GM21423 (cell line): Measurements from ENCODE around the gene OLFML2B.

Source experiments
- ATAC-seq: cut with Tn5 transposase; IDR thresholded peaks from one replicate; pipeline ENCODE4 v1.9.1; 2021; ENCODE audit warnings: mild to moderate bottlenecking, moderate library complexity; ENCODE audit not compliant: unreplicated experiment

The OLFML2B gene

DNA sequence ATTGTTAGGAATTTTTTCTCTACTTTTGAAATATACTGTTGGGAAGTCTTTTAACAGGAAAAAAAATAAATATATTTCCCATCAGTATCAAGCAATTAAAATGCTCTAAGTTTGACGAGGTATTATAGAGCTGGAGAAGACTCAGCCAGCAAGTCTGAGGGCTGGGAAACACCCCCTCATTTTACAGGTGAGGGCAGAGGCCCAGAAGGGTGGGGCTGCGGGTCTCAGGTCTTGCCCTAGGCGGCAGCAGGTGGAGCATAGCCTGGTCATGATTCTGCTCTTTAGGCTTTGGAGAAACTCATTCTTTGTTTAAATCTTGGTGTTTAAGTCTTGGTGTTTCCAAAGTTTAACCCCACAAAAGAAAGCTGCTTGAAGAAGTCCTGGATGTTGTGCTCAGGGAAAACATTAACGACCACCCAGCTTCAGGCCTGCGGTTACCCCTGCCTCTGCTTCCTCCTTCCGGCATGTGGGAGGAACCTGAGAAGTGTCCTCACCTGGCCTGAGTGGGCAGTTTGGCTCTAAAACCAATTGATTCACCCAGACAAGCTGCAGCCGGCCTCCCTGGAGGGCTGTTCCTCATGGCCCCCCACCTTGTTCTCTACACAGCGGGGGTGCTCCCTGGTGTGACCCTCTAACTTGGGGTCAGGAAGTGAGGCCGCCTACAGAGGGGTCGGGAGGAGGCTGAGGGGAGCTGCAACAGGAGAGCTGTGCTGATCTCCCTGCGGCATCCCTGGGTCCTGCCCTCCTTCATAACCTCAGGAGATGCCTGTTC, 41.7 kb downstream of the OLFML2B start:
- no peak for ATAC-seq

DNA sequence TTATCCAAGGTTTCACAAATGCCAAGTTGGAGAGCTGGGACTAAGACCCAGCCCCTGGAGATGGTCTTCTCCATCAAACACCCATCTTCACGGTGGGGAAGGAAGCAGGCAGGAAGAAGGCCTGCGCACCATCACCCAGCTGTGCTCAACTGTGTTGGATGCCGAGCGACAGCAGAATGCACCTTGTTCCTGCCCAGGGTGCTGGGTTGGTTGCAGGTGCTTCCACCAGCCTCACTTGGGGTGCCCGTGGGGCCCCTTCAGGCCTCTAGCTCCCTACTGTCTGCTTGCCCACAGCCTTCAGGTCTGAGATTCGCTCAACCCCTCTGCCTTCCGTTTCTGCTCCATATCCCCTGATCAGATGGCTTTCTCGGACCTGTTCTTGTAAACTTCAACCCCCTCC, 42.5 kb downstream of the OLFML2B start:
- ATAC-seq, result no peak

DNA sequence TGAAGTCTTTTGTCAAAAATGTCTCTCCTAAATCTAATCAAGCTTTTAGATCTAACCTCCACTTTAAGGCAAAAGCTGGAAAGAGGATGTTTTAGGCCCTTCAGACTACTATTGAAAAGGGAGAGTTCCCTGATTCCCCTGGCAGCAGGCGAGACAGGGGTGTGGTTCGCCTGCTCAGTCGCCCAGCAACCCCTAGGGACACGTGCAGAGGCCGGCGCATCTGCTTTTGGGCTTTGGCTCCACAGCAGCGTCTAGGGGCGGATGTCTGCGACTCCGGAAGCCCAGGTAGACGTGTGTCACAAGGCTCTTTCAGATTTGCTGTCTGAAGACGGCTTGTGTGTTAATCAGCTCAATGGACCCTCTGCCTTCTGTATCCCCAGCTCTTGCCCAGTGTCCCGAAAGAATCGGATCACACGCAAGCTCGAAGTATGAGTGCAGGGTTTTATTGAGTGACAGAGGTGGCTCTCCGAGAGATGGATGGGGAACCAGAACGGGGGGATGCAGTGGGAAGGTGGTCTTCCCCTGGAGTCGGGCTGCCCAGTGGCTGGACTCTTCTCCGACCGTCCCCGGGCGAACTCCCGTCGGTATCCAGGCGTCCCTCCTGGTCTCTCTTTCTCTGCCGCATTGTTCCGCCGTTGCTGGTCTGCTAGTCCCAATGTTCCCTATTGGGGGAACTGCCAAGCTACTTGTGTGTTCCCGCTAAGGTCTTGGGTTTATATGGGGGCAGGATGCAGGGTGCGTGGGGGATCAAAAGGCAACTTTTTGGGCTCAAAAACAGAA, 45.5 kb downstream of the OLFML2B start:
- ATAC-seq, result no peak

DNA sequence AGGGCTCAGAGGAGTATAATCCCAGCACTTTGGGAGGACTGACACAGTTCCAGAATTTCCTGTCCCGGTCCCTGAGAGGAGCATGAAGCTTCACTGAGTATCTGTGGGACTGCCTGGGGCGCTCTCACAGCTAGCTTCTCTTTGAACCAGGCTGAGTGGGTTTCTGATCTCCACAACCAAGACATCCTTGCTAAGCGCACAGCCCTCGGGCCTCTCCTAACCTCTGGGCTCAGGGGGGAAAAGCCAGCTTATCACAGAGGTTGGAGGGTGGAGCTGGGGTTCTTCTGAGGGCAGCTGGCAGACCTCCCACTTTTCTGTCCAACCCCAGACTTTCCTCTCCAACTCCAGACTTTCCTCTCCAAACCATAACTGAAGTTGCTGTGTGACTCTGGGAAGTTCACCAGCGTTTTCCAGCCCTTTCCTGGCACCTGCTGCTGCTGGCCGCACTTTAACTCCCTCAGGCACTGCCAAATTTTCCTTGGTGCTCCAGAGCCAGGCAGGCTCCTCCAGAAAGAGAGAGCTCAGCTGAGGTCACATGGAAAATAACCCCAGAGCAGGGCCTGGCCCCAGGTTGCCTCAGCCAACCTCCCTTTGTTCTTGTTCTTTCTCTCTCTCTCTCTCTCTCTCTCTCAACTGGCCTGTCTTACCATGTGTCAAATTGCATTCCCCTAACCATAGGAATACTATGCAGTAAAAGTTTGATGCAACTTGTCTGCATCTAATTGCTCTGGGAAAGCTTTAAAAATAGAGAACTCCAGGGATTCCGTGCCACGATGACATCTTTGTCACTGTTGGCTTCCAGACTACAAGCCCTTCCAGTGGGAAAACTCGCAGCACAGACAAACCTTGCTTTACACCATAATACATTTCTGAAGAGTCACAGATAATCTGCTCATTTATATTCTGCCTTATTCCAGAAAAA, 49.5 kb downstream of the OLFML2B start:
- no peak for ATAC-seq

DNA sequence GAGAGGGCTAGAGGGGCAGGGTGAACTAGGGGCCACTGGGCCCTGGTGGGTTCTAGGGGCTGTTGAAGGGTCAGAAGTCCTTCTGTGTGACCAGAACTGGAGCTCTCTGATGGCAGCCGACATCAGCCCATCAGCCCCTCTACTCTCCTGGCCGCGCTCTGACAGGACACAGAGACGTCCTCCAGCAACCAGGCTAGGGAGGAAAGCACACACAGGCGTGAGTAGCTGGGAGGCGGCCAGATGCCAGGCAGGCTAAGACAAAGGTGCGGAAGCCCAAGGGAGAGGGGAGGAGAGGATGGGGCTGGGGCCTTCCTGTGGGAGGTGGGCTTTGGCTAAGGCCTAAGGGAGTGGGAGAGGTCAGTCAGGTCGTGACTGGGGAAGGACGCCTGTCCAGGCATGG, 50.8 kb downstream of the OLFML2B start:
- ATAC-seq, result no peak

DNA sequence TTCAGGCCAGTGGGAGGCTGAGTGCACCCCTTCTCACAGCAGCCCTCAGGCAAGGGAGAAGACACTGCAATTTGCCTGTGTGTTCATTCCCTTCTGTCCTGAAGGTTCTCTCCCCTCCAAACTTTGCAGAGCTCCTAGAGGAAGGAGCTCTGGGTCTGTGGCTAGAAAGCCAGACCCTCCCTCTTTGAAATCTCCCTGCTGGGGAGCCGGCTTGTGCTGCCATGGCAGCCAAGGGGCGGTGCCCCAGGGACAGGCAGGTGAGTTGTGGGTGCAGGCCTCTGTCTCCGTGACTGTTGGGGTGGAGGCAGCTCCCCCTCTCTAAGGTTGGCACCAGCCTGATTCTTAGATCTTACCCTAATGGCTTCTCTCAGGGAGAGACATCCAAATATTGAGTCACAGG, 53.0 kb downstream of the OLFML2B start:
- ATAC-seq, result no peak

DNA sequence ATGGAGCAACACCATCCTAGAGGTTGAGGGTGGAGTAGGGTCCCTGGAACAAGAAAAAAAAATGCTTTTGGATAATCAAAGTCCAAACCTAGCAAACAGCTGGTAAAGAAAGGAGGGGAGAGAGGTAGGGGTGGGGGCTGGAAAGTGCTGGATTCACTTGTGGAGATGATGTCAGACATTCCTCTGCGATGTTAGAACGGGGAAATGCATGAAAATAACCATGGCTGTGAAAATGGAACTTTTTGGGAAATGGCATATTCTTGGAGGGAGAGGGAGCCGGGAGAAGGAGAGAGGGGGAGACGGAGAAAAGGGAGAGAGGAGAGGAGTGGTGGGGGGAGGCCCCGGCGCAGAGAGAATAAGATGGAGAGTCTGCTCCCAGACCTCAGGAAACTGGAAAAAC, 53.6 kb downstream of the OLFML2B start:
- no peak for ATAC-seq

DNA sequence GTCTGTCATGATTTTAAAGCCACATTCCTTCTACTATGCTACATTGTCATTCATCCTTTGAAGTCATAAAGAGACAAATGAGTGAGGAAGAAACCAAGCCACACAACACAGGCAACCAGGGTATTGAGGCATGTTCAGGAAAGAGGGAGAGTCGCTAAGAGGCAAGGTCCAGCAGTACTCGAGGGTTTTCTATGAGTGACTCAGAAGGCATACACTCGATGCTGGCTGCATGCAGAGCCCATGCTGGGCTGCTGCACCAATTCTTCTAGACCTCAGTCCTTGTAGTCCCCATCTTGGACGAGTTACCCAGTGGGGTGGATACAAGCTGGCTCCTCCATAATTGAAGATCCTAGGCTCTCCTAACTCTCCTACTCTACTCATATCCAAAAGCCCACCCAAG, 57.6 kb downstream of the OLFML2B start:
- ATAC-seq, result no peak

DNA sequence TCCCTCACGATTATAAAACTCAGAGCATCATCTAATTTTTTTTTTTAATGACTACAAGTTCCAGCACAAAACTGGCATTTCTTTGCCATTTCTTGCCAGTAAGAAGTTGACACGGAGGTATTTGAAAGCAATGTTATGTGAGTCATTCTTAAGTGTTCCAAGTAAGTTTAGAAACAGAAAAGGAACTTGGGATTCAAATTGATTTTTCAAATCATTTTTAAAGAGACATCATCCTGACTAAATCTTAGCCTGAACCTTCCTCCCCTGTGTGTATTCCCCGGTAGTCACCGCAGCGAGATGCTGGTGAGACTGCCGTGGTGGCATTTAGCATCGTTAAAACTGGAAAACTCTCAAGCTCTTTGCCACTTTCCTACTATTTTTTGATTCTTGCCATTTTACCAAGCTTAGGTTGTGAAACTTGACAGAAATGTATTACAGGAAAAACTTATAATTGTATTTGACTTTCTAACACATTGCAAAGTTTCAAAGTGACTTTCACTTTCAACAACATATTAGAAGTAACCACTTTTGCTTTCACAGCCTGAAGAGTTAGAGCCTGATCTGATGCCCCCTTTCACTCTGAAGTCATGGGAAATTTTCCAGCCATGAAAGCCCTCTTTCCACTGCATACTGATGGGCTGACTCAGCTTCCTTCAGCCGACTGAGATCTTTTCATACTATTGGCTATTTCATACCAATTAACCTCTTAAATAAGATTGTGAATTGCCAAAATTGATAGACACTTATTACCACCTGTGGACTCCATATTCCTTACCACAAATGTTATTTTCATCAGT, 61.4 kb downstream of the OLFML2B start:
- ATAC-seq, result peak; percentile 92

DNA sequence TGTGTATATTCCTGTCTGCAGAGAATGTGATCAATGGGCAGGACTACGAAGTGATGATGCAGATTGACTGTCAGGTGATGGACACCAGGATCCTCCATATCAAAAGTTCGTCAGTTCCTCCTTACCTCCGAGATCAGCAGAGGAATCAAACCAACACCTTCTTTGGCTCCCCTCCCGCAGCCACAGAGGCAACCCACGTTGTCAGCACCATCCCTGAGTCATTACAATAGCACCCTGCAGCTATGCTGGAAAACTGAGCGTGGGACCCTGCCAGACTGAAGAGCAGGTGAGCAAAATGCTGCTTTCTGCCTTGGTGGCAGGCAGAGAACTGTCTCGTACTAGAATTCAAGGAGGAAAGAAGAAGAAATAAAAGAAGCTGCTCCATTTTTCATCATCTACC, 65.2 kb downstream of the OLFML2B start:
- no peak for ATAC-seq

DNA sequence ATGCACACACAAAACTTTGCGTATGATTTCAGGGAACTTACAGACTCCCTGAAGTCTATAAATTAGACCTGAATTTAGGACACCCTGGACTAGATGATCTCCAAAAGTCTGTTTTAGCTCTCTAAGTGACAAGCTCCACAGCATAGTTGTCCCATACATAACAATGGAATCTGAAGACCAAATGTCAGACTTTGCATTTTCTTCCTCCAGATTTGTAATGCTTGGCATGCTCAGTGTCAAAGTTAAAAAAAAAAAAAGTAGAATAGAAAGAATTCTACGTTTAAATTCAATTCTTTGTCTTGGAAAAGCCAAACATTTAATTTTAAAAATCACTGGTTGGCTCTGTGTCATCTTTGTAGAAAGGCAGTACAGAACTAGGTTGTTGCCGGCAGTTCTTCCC, 66.7 kb downstream of the OLFML2B start:
- ATAC-seq, result no peak

DNA sequence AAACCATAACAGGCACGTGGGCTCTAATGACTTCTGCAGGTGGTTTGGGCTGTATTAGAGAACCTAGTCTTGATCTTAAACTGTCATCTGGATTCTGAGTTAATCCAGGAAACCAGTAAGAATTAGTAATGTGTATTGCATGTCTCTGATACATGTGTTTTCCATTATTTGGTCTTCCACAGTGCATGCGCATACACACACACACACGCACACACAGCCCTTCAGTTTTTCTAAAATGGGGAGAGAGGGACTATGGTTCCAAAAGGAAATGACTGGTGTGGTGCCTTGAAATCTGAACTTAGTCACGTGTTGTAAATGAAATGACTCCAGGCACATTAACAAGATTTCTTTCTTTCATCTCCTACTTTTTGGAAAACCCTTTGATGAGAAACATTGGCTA, 67.6 kb downstream of the OLFML2B start:
- no peak for ATAC-seq

DNA sequence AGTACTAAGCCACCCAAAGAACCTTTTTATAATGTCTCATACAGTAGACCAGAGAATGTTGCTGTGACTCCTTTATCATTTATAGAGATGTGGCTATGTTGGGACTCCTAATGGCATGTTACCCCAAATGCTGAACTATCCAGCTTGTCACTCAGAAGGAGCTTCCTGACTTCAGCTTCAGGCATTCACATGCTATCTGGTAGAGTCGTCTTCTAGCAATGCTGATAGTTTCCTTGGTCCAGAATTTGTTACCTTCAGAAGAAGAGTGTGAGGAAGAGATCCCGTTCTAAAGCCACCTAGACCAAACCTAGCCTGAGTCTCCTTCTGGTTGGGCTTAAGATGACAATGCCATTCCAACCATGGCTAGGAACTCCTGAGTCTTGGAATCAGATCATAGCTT, 68.1 kb downstream of the OLFML2B start:
- ATAC-seq, result no peak

DNA sequence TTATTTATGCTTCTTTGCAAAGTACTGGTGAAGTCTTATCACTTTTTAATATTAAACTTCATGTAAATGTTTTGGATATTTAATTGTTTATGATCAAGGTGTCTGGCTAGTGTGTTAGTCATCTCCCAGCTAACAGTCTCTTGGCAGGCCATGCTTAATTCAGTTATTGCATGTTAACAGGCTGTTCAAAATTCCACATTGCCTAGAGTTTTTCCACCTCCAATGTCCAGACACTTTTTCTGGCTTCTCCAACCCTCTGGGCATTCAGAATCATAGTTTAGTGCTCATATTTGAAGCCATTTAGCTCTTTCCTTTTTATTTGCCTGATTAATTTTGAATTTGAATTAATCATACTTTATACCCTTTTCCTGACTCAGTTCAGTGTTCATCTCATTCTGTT, 69.2 kb downstream of the OLFML2B start:
- no peak for ATAC-seq

DNA sequence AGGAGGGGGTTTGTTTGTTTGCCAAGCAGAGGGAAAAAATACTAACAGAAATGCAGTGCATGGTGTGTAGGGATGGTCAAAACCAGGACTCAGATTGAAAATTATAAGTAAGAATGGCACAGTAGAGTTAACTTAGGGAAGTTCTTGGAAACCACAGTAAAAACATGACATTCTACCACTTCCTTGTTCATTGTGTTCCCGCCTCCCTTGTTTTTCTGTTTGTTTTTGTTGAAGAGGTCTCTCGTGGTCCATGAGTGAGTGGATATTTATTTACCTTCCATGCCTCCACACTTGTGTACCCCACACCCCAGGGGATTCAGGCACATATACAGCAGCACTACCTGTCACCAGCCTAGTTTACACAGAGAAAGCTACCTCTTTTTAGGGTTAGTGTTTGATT, 69.6 kb downstream of the OLFML2B start:
- ATAC-seq, result no peak

DNA sequence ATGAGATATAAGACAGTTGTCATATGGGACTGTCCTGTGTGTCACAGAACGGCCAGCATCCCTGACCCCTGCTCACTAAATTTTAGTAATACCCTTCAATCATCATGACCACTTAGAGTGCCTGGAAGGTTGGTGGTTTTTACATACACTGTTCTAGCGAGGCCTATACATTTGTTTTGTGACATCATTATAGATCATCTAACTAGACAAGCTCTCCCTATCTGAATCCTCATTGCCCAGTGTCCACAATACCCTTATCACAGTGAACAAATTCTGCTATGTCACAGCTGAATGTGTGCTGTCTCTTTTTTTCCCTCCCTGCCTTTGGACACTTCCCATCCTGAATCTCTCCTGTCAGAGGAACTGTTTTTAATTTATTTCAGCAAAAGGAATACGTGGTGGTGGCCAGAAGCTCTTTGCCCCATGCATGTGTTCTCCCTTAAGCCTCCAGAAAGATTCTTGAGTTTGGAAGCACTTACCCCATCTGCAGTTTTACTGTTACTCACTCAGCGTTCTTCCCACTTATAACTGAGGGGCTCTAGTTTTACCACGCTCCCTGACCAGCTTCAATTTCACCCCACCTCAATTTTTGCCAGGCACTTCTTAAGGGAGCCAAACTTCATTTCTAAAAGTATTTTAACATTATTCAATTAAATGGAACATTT, 70.3 kb downstream of the OLFML2B start:
- no peak for ATAC-seq

DNA sequence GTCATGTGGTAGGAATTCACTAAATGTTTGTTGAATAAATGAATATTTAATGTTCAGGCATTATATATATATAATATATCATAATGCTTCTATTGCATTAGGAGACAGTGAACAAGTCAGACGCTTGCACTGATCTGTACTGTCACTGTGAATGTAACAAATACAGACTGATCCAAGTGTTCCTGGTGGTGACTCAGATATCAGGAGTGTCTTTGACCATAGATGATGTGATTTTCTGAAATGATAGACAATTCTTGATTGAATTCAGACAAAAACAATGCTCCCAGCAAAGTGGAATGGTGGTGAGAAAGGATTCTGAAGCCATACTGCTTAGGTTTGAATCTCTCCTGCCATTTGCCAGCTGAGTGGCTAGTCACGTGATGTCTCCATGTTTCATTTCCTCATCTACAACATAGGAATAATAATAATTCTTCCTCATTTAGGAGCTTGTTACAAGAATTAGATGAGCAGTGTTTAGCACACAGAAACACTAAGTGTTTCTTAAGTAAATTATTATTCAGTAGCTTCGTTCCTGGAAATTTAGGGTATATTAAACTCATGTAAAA, 71.0 kb downstream of the OLFML2B start:
- no peak for ATAC-seq

DNA sequence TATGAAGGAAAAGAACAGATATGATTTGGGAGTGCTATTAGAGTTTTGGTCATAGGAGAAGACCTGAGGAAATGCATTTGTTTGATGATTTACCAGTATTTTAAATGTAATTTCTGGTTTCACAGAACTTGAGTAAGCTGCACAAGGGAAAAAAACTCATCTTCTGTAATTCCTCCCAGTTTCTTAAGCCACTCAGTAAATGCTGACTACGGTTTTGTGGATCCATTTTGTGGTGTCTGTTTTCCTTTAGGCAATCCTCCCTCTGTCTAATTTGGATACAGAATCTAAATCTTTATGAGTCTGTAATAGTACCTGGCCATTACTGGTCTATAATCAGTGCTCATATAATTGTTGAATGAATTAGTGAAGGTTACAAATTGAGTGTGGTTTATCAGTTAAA, 72.0 kb downstream of the OLFML2B start:
- ATAC-seq, result no peak

DNA sequence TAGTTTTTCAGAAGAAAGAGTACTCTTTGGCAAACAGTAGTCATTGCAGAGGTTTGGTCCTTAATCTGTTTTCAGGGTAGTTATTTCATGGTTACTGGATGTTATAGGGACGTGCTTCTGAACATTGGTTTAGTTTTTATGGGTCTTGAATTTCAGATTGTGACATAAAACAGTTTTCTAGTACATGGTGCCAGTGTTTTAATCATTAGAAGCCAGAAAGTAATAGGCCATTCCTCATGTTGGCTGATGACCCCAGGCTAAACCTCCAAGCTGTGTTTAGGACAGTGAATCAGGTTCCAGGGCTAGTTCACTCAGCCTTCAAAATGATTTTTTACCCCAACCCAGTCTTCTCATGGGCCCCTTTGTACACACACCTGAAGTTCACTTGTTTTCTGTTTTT, 73.3 kb downstream of the OLFML2B start:
- ATAC-seq, result no peak

DNA sequence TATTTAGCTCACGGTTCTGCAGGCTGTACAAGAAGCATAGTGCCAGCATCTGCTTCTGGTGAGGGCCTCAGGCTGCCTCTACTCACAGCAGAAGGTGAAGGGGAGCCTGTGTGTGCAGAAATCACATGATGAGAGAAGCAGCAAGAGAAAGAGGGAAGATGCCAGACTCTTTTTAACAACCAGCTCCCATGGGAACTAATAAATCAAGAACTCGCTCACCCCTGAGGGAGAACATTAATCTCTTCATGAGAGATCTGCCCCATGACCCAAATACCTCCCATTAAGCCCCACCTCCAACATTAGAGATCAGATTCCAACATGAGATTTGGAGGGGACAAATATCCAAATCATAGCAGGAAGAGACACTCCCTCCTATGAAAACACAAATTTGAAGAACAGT, 74.1 kb downstream of the OLFML2B start:
- no peak for ATAC-seq
